Caco-2 (cell line): Measurements from ENCODE around the gene DPH3. TPM values are rescaled to one million over a fixed set of nuclear protein-coding genes. Genes with fewer than 3 reads are reported as not detected.

Experiments
- BruUV-seq: library from RNA; stranded (reverse); fragments of 400-500 nt; replicated peaks from 2 replicates; lab custom pipeline; 2021; lab: Mats Ljungman, UMichigan
- CTCF ChIA-PET: fragments of 300-600 bp; sonication (Branson Sonifier 250); formaldehyde crosslinking; loops from one replicate; lab custom pipeline; 2022; ENCODE audit warnings: antibody characterized with exemption; lab: Charles Lee
- POLR2A ChIA-PET: fragments of 300-600 bp; sonication (Branson Sonifier 250); formaldehyde crosslinking; loops from one replicate; lab custom pipeline; 2022; ENCODE audit warnings: antibody characterized with exemption; lab: Charles Lee
- DNase-seq, 2 experiments: peaks; one replicate each; pipeline versions ENCODE4 v3.0.0 to v3.0.0-alpha.2; 2020 to 2022
- H3K27me3 ChIP-seq: replicated peaks from 2 replicates; pipeline ENCODE4 v1.6.0; 2011; ENCODE audit warnings: low read length; ENCODE audit not compliant: control insufficient read depth, insufficient read depth
- H3K36me3 ChIP-seq: 2 replicates; pipeline ENCODE4 v1.5.1; 2011; ENCODE audit warnings: low read length; ENCODE audit not compliant: control insufficient read depth, insufficient read depth
- H3K4me1 ChIP-seq: fragments of 250-450 bp; sonication (Bioruptor Pico); 2 replicates; pipeline ENCODE4 v1.5.1; 2020; ENCODE audit warnings: mild to moderate bottlenecking
- H3K4me3 ChIP-seq: 2 replicates; pipeline ENCODE4 v1.5.1; 2011; ENCODE audit warnings: low read depth, mild to moderate bottlenecking, control low read depth, low read length
- H3K9me3 ChIP-seq: fragments of 250-450 bp; sonication (Bioruptor Pico); 2 replicates; pipeline ENCODE4 v1.5.1; 2020; ENCODE audit warnings: mild to moderate bottlenecking, moderate library complexity
- H3K27ac Mint-ChIP-seq: one replicate; pipeline ENCODE4 v1.8.0; 2022; ENCODE audit warnings: mixed read lengths; ENCODE audit not compliant: unreplicated experiment
- H3K27me3 Mint-ChIP-seq: one replicate; pipeline ENCODE4 v1.8.0; 2022; ENCODE audit warnings: mixed read lengths; ENCODE audit not compliant: insufficient read depth, unreplicated experiment
- H3K36me3 Mint-ChIP-seq: one replicate; pipeline ENCODE4 v1.8.0; 2022; ENCODE audit warnings: mild to moderate bottlenecking, mixed read lengths; ENCODE audit not compliant: insufficient read depth, unreplicated experiment
- H3K4me1 Mint-ChIP-seq: one replicate; pipeline ENCODE4 v1.8.0; 2022; ENCODE audit warnings: low read depth, mixed read lengths; ENCODE audit not compliant: unreplicated experiment
- H3K4me3 Mint-ChIP-seq: one replicate; pipeline ENCODE4 v1.8.0; 2022; ENCODE audit warnings: mild to moderate bottlenecking, moderate library complexity, mixed read lengths; ENCODE audit not compliant: unreplicated experiment
- H3K9me3 Mint-ChIP-seq: one replicate; pipeline ENCODE4 v1.8.0; 2022; ENCODE audit warnings: mixed read lengths; ENCODE audit not compliant: unreplicated experiment
- intact Hi-C: fragments of 100-400 bp; cut with micrococcal nuclease; formaldehyde crosslinking; loops from one replicate; pipeline ENCODE4 v1.10.0; 2022; ENCODE audit not compliant: unreplicated experiment
- total RNA-seq: library from RNA; stranded (reverse); gene quantifications from 2 replicates; pipeline ENCODE4 v1.2.3, GENCODE V29; 2022
- TF ChIP-seq, protein P1 (sequence below), 2 experiments: fragments of 200-600 bp in 1 of 2; IDR thresholded peaks; 1 replicate in 1 of 2; 2 replicates in 1 of 2; pipeline versions ENCODE4 v1.5.1 to v1.8.0; 2011 to 2022; ENCODE audit warnings: antibody characterized with exemption in 1 of 2, control low read depth in 1 of 2, inconsistent platforms in 1 of 2, low read depth in 1 of 2, low read length in 1 of 2, mild to moderate bottlenecking in 1 of 2, moderate library complexity in 1 of 2; ENCODE audit not compliant: insufficient read depth in 1 of 2, severe bottlenecking in 1 of 2, unreplicated experiment in 1 of 2

Gene DPH3
- total RNA-seq, 1 experiment from 2014 or later = 30.0 TPM

DNA sequence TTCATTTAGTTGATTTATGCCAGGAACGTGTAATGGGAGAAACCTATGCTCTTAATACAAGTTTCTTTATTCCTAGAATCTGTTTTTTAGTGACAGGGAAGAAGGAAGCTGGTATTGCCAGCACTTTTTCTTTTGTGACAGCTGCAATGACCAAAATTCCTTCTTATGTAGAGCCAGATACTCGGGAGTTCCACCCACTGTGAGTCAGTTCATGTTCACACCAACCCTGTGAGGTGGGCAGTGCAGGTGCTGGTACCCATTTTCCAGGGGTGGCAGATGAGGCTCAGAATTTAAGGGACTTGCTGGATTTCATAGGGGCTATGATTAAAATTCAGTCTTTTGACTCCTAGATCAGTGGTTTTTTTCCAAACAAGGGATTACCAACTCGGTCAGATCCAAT is 35.0 kb upstream of the DPH3 start:
- no TSS peak for BruUV-seq
- ChIA-PET POLR2A (no interaction called here), CTCF (no interaction called here)
- intact Hi-C loops = no loop called here
- Mint-ChIP-seq H3K36me3 (peaks cover 56% of the 10 kb centered on the region), H3K27ac (no peak overlapping the region), H3K9me3 (no peaks in the 10 kb centered on the region), H3K27me3 (no peaks in the 10 kb centered on the region), H3K4me1 (no peaks in the 10 kb centered on the region), H3K4me3 (no peak overlapping the region)
- TF ChIP-seq, protein P1, sequence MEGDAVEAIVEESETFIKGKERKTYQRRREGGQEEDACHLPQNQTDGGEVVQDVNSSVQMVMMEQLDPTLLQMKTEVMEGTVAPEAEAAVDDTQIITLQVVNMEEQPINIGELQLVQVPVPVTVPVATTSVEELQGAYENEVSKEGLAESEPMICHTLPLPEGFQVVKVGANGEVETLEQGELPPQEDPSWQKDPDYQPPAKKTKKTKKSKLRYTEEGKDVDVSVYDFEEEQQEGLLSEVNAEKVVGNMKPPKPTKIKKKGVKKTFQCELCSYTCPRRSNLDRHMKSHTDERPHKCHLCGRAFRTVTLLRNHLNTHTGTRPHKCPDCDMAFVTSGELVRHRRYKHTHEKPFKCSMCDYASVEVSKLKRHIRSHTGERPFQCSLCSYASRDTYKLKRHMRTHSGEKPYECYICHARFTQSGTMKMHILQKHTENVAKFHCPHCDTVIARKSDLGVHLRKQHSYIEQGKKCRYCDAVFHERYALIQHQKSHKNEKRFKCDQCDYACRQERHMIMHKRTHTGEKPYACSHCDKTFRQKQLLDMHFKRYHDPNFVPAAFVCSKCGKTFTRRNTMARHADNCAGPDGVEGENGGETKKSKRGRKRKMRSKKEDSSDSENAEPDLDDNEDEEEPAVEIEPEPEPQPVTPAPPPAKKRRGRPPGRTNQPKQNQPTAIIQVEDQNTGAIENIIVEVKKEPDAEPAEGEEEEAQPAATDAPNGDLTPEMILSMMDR (IDR thresholded peaks at IDR 0.05; ENCODE audit: insufficient read depth in 1 of 2, low read depth in 1 of 2, low read length in 1 of 2, severe bottlenecking in 1 of 2, unreplicated experiment in 1 of 2) = no peak
- H3K27me3 ChIP-seq = no peaks in the 10 kb centered on the region
- H3K36me3 ChIP-seq = no peaks in the 10 kb centered on the region; the same call in 1 of the 2 replicates
- no peak overlapping the region for H3K4me3 ChIP-seq
- DNase-seq = no peak
- no peaks in the 10 kb centered on the region for H3K4me1 ChIP-seq
- H3K9me3 ChIP-seq = no peaks in the 10 kb centered on the region

DNA sequence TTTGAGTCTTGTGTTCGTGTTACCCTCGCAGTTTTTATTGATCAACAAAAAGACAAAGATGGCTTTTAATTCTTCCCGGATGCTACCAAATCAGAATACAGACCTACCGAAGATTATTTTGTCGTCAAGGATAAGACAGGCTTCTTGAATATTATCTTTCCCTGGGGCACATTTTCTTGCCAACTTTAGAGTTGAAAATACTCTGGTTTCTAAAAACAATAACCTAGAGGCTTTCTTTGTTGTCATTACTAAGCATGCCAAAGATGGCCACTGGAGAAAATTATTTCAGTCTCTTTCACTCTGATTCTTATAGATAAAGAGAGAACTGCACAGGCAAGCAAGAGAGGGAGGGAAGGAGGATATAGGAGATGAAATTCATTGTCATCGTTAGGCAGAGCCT is 34.1 kb upstream of the DPH3 start:
- Histone ChIP-seq H3K27me3 (no peaks in the 10 kb centered on the region), H3K4me3 (no peak overlapping the region), H3K4me1 (no peaks in the 10 kb centered on the region), H3K36me3 (no peaks in the 10 kb centered on the region; the same call in 1 of the 2 replicates), H3K9me3 (no peaks in the 10 kb centered on the region)
- Mint-ChIP-seq H3K4me1 (no peaks in the 10 kb centered on the region), H3K4me3 (no peak overlapping the region), H3K36me3 (peaks cover 48% of the 10 kb centered on the region), H3K9me3 (no peaks in the 10 kb centered on the region), H3K27ac (no peak overlapping the region), H3K27me3 (no peaks in the 10 kb centered on the region)
- intact Hi-C loops = no loop called here
- DNase-seq = no peak
- POLR2A ChIA-PET = no interaction called here
- CTCF ChIA-PET = no interaction called here
- no TSS peak for BruUV-seq
- TF ChIP-seq, protein P1 (IDR thresholded peaks at IDR 0.05; ENCODE audit: insufficient read depth in 1 of 2, low read depth in 1 of 2, low read length in 1 of 2, severe bottlenecking in 1 of 2, unreplicated experiment in 1 of 2) = no peak

DNA sequence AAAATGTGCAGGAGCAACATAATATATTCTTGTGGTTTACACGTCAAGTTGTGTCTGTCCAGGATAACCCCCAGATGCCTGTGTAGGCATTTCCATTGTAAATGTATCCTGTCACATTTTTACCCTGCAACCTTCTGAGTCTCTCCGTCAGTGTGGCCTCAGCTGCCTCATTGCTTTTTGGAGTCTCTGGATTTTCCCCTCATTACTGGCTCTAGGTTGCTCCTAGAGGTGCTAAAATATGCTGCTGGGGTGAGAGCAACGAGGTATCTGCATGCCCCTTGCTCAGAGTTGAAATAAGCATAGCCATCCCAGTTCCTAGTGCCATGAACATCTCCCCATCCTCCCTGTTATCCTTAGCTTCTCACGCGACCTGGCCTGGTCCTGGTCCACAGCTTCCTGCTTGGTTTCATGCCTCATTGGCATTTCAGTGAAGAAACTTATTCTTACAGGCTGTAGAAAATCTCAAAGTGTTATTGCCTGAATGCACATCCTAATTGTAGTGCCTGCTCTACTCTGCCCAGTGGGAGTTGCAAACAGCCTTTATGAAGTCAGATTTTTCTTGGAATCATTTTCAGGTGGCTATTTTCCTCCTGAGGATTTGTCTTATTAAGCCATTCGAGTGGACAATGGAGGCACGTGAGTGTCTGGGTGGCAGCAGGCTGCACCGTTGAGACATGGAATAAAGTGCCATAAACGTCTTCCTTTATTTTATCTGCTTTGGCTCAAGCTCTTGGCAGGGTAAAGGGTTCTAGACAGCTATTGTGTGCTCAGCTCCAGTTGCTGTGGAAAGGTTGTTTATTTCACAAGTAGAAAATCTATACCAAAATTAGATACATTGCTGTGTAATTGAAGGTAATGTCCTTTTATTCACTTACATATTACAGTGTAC is 33.5 kb upstream of the DPH3 start:
- no TSS peak for BruUV-seq
- Mint-ChIP-seq H3K4me1 (no peaks in the 10 kb centered on the region), H3K4me3 (no peak overlapping the region), H3K9me3 (no peaks in the 10 kb centered on the region), H3K27ac (no peak overlapping the region), H3K27me3 (no peaks in the 10 kb centered on the region), H3K36me3 (peaks cover 45% of the 10 kb centered on the region)
- TF ChIP-seq, protein P1 (IDR thresholded peaks at IDR 0.05; ENCODE audit: insufficient read depth in 1 of 2, low read depth in 1 of 2, low read length in 1 of 2, severe bottlenecking in 1 of 2, unreplicated experiment in 1 of 2) = no peak
- H3K27me3 ChIP-seq = no peaks in the 10 kb centered on the region
- CTCF ChIA-PET = no interaction called here
- H3K36me3 ChIP-seq = no peaks in the 10 kb centered on the region; the same call in 1 of the 2 replicates
- H3K4me1 ChIP-seq = no peaks in the 10 kb centered on the region
- POLR2A ChIA-PET = no interaction called here
- no peak overlapping the region for H3K4me3 ChIP-seq
- intact Hi-C loops = no loop called here
- DNase-seq = no peak
- H3K9me3 ChIP-seq = no peaks in the 10 kb centered on the region
